SH-SY5Y (cell line): Measurements from ENCODE around the gene CCDC192.

ENCODE experiments used
- GATA2 ChIP-seq: IDR thresholded peaks from 2 replicates; pipeline ENCODE4 v1.6.1; 2011; ENCODE audit warnings: mild to moderate bottlenecking, low read depth, low read length
- GATA3 ChIP-seq: IDR thresholded peaks from 2 replicates; pipeline ENCODE4 v1.6.1; 2011; ENCODE audit warnings: low read depth, mild to moderate bottlenecking, low read length, moderate library complexity

Gene CCDC192

DNA sequence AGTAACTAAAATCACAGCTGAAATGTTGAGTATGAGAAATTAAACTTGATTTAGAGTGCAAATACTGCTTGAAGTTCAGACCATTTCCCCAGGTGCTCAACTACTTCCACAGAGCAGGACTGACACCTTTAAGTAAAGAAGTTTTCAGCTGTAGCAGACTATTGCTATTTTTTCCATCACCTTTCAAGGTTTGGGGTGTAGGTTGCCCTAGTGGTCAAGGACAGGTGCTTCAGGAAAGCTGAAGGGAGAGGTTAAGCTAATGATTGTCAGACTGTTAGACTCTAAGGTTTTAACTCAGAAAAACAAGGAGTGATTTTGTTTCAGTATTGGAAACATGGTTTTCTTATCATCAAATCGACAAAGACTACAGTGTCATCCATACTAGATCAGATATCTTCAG, 162.1 kb downstream of the CCDC192 start:
- TF ChIP-seq GATA3 (no peak), GATA2 (no peak)

DNA sequence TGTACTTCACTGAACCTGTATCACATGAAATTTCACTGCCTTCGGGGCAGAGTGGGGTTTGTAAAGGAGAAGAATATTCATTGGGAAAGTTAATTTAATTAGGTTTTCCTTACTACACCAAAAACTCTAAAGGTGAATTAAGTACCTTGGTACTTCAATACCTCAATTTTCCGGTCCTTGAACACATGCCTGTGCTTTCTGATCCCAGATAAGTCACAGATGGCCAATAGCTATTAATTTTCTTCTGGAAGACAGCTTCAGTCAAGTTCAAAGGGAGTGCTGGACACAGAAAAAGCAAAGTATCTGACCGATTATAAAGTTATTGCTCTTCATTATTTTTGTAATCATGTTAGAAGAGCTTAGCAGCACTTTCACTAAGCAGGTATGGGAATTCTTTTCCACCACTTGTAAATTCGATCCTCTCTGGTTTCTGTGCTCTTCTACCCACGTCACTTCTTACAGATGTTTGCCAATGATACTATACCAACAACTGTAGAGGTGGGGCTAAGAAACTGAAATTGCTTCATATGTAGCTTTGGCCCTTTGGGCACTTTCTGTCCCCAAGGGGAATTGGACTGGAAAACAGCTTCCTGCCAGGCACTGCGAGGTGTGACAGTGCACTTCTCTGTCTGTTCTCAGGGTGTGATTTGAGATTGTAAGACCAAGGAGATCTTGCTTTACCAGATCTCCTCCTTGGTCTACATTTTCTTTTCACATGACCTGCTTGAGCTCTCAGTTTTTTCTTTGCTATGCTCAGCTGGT, 164.0 kb downstream of the CCDC192 start:
- TF ChIP-seq GATA3: no peak
- TF ChIP-seq GATA2: no peak

DNA sequence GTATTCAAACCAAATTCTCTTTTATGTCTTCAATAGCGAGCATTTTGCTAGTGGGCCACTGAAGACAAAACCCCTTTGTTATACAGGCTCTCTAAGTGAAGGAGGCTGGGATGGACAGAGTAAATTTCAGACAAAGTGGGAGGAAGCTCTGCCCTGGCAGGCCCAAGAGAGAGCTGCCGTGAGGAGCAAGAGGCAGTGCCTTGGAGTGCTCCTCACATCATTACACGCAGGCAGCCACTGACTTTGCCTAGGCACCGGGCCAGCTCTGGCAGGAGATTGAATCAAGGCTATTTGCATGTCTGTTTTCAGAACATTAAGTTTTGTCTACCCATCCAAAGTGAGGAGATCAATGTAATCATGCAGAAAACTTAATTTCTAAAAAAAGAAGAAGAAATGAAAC, 167.7 kb downstream of the CCDC192 start:
- TF ChIP-seq GATA2: no peak
- TF ChIP-seq GATA3: no peak

DNA sequence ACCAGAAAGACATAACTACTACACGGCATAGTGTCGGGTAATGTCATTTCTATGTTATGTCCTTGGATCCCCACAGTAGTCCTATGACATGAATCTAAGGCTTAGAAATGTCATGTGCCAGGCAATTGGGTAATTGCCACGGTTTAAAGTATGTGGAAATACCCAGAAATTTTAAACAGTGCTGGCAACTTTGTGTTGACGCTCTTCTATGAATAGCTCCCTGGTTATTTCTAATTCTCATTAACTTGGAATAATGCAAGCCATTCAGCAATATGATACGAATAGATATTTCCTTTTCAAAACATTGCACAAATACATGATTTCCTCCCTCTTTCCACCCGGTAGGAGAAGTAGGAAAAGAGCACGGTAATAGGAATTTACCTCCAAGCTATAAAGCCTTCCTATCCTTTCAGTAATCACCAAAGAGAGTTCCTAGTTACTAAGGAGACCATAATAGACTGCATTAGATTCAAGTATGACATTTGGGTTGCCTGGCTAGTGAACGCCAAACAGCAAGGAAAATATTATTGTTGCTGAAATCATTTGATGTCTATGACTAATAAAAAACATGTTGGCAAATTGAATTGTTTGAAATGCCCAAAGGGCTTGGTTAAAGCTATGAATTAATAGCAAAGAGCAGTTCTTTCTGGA, 168.4 kb downstream of the CCDC192 start:
- no peak for TF ChIP-seq GATA3
- no peak for TF ChIP-seq GATA2

DNA sequence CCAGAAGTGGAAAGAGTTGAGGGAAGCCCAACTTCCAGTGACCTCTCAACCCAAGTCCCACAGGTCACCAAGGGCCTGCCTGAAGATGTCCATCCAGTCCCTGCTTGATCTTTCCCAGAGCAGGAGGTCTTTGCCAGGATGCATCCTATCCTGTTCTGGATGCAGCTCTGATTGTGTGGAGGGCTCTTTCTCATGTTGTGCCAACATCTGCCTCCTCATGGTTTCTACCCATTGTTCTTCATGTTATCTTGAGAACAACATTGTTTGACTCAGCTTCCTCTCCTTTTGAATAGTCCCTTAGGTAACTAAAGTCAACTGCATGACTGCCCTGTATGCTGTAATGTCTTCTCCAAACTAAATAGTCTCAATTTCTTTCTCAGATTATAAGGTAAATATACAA, 169.3 kb downstream of the CCDC192 start:
- TF ChIP-seq GATA2 (no peak), GATA3 (no peak)

DNA sequence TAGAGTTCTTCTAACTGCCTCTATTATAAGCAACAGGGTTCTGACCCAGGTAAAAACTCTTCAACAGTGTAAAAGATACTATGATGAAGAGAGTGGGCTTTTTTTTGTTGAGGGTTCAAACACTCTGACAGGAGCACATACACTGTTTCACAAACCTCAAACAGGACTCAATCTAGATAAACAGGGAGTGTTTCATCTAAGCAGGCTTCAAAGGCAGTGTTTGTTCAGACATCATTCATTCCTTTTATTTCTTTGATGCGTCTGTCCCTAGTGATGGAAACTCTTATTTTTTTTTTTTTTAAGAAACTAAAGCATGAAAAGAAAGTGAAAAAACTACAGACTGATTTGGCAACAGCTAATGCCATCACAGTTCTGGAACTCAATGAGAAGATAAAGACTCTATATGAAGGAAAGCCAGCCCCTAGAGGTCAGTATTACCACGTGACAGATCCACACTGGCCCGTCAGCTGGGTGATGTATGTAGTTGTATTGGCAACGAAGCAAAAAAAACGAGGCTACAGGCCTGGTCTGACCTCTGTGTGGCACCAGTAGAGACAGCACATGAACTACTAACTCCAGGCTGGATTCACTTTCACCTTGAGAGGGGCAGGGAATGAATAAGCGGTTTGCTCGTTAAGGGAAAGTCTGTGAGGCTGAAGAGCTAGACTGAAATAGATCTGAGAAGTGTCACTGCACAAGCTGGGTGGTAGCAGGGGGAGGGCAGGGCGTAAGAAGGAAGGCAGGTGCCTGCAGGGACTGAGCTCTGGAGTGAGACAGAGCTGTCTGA, 172.2 kb downstream of the CCDC192 start:
- TF ChIP-seq GATA2: no peak
- TF ChIP-seq GATA3: no peak

DNA sequence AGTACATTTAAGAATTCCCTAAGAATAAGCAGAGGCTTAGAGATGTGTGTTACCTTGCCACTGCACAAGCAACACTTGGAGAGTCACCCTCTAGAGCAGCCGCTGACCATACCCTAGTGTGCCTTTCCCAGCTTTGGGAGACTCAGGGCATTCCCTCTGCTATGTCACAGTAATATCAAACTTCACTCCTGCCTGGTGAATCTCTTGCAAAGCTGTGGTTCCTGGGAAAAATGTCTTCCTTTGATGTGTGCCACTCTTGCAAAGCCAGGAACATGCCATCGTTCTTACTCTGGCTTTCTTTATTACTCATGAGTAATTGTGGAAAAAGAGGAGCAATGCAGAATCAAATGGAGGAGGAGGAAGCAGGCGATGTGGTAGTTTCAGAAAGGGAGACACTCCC, 173.2 kb downstream of the CCDC192 start:
- TF ChIP-seq GATA3 (no peak), GATA2 (no peak)

DNA sequence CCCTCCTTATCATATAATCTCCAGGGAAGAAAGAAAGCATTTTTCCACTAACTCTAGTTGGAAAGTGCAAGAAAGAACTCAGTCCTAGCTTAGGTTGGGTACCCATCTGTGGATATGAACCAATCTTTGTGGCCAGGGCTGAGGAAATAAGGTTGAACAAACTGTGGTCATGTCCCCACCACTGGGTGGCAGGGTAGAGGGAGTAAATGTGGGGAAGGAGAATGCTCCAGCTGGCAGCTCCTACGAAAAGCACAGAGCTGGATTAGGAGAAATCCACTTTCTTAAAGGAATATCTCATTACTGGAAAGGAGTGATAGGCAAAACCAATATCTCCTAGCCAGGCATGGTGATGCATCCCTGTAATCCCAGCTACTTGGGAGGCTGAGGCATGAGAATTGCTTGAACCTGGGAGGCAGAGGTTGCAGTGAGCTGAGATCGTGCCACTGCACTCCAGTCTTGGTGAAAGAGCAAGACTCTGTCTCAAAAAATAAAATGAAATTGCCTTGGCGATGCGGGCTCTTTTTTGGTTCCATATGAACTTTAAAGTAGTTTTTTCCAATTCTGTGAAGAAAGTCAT, 175.1 kb downstream of the CCDC192 start:
- TF ChIP-seq GATA3 (no peak), GATA2 (no peak)

DNA sequence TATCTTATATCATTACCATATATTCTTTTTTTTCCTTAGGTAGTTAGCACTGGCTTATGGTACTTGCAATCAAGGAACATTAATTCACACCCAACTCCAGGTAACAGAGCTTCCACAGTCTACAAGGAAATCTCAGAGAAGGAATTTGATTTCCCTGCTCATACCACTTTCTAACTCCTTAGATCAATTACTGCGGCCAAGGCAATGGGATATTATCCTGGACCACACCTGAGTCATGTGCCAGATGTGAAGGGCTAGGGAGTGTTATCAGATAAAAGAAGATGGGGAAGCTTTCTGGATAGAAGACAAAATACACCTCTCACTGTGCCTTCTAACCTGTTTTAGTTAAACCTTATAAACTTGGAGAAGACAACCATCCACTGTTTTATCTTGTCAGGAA, 181.2 kb downstream of the CCDC192 start:
- TF ChIP-seq GATA3 (no peak), GATA2 (no peak)

DNA sequence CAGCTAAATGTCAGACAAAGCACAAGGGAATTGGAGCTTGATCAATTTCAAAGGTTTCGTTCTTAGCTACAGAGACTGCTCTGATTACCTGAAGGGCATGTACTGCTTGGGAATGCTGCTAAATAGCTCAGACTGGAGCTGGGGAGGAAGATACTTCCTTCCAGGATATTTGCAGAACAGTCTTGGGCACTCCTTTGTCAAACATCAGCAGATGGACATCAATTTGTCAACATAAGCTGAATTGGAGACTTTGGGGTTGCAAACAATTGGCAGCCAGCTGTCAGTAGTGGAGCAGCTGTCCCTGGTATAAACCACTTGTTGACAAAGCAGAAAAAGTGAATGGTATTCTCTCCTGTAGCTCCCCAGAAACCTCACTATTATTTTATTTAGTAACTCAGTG, 182.0 kb downstream of the CCDC192 start:
- no peak for TF ChIP-seq GATA3
- TF ChIP-seq GATA2: no peak

DNA sequence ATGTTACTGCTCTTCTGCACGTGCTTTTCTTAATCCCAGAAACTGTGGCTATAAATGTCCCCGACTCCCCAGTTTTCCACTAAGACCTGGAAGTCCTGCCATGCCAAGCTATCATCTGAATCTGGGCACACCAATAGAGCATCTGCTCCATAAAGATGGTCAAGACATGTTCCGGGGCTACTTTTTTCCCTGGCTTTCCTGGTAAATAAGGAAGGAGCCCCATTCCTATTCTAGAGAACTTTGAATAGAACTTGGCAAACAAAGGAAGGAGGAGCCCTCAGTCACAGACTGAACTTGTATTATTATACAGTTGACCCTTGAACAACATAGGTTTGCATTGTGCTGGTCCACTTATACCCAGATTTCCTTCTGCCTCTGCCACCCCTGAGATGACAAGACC, 182.9 kb downstream of the CCDC192 start:
- TF ChIP-seq GATA2 (no peak), GATA3 (no peak)

DNA sequence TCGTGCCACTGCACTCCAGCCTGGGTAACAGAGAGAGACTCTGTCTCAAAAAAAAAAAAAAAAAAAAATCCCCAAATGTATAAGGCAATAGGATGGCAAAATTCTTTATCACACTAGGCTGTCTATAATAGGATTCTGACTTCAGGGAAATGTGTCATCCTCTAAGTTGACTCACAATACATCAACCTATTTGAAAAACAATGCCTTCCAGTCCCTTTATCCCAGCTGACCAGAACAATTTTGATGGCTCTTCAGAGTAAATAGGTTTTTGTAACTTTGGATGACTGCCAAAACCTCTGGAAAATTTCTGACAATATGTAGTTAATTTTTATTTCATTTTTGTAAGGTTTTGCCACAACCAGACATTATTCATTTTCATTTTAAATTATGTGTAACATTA, 184.1 kb downstream of the CCDC192 start:
- TF ChIP-seq GATA3: no peak
- TF ChIP-seq GATA2: no peak

DNA sequence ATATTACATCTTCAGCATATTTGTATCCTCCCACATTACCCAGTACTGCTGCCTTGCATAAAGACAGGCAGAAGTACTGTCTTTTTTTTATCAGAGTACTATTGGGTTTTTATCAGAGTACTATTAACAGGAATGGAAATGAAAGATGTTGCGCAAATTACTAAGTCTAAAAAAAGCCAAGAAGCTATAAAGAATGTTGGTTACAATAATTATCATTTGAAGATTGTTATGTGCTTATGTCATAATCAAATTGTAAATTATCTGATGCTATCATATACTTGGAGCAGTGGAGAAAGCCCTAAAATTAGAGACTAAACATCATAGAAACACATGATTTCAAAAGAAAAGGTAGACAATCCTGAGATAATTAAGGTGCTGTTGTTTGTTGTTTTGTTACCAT, 188.8 kb downstream of the CCDC192 start:
- TF ChIP-seq GATA3: no peak
- no peak for TF ChIP-seq GATA2

DNA sequence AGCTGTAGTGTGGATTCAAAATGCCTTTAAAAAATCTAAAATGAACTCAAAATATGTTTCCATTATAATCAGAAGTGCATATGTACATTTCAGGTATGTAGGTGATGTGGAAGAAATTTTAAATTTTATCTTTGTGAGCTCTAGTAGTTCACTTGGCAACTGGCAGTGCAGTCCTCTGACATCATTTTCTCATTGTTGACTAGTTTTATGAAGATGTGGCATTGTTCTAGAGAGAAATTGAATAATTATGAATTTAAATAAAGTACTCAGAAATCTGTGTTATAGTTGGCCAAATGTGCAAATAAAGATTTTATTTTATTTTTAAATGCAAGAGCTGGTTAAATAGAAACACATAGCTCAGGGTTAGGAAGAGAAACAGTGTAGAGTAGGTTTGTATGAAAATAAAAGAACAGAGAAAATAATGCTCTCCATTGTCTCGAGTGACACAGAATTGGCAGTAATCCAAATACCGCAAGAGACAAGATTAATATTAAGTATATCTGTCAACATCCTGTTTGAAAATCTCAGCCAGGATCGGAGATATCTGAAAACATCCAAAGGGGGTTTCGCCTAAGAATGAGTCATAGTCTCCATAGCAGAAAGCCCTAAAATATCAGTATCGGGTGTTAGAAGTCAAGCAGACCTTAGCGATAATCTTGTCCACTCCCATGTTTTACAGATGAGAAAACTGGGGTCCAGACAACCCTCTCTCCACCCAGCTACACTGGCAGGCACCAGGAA, 189.4 kb downstream of the CCDC192 start:
- TF ChIP-seq GATA3 (no peak), GATA2 (no peak)

DNA sequence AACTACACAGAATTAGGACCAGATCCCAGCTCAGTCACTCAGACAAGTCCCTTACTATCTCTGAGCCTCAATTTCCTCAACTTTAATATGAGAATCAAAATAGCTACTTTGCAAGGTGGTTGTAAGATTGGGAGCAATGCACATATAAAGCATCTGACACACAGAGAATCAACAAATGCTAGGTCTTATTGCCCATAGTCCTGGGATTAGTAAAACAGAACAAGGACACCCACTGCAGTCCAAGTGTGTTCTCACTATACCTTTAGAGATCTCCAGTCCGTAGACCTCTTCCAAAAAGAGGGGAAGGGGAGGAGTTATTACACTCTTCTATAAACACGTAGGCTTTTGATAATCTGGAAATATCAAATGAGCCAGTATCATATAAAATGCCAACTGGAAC, 190.0 kb downstream of the CCDC192 start:
- TF ChIP-seq GATA3 (no peak), GATA2 (no peak)
